Putamen (tissue), 1 donor: ENCODE measurements around the gene PLAAT2.

Experiments used
- DNase-seq: peaks from one replicate; pipeline ENCODE4 v3.0.0-alpha.2; 2016; ENCODE audit warnings: low spot score

PLAAT2 gene

DNA sequence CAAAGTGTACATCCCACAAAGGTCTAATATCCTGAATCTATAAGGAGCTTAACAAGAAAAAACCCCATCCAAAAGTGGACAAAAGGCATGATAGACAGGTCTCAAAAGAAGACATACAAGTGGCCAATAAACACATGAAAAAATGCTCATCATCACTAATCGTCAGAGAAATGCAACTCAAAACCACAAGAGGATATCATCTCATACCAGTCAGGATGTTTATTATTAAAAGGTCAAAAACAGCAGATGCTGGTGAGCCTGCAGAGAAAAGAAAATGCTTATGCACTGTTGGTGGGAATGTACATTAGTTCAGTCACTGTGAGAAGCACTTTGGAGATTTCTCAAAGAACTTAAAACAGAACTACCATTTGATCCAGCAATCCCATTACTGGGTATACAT lies 44.6 kb downstream of the PLAAT2 start:
- DNase-seq, result no peak

DNA sequence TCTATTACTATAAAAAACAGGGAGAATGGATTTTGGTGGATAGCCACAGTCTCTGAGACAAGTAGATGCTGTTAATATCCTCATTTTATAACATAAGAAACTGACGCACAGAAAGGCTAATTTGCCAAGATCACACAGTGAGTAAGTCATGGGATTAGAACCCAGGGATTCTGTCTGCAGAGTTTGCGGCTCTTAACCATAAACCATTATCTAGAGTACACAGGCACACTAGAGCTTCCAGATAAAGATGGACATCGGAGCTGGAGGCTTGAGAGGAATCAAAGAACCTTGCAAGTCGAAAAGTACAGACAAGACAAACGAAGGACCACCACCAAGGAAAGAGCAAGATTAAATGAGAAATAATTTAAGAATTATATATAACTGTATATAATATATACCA lies 46.0 kb downstream of the PLAAT2 start:
- no peak for DNase-seq

- DNase-seq, result no peak
Observed at GRCh38 chr11:63516109-63516508, 47.1 kb downstream of the PLAAT2 start.

DNA sequence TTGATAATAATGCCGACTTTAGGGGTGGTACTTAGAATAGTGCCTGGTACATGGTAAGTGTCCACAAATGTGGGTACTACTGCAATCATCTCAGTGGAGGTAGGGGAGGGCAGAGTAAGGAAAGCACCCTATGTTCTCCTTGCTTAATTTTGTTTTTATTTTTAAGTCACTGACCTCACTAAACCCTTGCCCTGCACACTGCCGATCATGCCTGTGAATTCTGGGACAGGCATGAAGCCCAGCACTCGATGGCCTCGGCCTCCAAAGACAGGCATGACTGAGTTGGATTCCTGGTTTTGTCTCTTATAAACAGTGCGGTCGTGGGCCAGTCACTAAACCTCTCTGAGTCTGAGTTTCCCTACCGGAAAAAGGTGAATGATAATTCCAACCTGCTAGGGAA lies 50.4 kb downstream of the PLAAT2 start:
- no peak for DNase-seq

GRCh38 chr11:63511048-63511748 lies 52.0 kb downstream of the PLAAT2 start:
- no peak for DNase-seq

DNA sequence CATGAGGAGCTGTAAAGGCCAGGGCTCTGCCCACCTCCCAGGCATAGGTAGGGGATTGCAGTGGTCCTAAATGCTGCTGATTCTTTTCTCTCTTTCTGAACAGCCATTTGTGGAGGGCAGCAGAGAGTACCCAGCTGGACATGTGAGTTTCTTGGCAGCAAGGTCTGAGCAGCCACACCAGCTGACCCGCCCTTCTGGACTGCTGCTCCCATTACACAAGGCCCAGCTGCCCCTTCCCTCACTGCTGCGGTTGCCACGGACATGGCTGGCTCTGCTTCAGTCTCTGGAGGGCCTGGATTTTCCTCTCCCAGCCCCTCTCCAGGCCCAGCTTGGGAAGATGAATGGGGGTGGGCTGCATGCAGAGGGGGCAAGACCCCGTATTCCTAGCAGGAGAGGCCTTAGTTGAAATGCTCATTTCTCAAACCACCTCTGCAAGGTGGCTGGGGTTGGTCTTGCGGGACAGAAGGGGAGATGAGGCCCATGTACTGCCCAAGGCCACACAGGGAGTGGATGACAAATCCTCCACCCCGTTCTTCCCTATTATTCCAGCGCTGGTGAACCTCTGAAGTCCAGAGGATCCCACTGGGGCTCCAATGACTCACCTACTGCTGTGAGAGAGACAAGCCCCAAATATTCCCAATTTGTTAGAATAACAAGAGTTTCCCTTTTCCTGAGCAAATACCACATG lies 52.7 kb downstream of the PLAAT2 start:
- peak; percentile 94 for DNase-seq

- DNase-seq, result no peak
Observed at GRCh38 chr11:63508745-63509144, 54.4 kb downstream of the PLAAT2 start.

DNA sequence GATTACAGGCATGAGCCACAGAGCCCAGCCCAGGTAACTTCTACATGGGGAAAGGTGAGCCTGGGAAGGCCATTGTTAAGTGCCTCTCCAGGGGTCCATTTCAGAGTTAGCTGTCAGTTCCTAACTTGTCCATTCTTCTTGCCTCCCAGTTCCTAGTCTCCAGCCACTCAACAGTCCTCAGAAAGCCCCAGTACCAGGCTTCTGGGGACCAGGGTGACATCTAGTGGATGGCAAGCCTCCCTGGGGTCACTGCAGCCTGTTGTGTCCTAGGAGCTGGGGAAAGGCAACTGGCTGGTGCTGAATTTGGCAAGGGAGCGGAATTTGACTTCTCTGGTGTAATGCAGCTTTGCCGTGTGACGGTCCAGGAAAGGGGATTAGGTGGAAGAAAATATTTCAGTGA lies 55.2 kb downstream of the PLAAT2 start:
- peak; percentile 85 for DNase-seq

- no peak for DNase-seq
Observed at GRCh38 chr11:63507511-63507910, 55.7 kb downstream of the PLAAT2 start.

DNA sequence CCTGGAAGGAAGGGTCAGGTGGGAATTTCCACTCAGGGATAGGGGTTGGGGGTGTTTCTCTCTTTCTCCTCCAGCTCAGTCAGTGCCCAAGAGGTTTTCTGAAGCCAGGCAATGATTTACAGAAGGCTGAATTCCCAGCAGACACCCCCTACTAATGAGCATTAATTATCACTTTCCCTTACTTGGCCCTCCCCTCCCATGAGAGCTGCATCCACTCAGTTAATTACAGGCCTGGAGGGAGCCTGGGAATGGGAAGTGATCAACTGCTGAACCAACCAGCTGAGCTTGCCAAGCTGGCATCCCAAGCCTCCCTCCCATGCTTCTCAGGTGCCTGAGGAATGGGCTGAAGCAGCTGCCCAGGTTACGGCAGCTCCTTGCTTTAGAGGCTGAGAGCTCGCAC lies 56.3 kb downstream of the PLAAT2 start:
- DNase-seq, result no peak

DNA sequence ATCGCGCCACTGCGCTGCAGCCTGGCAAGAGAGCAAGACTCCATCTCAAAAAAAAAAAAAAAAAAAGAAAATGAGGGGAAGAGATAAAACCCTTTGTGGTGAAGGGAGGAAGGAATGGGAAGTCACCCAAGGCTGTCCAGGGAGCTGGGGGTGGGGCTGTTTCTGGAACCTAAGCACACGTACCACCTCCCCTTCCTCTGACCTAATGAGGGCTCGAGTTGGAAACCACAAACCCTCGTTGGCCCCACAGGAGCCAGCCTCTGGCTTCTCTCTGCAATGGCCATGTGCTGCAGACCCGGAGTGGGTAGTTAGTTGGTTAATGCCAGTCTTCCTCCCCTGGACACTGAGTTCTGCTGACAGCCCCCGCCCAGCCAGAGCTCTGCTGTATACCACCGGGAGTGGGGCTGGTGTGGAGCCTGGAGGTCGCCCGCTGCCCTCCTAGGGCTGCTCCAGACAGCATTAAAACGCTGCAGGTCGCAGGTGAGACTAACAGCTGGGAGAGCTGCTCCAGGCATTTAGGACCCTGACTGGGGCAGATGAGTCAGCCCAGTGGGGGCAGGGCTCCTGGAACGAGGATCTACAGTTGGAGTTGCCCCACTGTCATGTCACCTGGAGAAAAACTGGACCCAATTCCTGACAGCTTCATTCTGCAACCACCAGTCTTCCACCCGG lies 57.2 kb downstream of the PLAAT2 start, which contains the start of gene LGALS12:
Gene LGALS12 (plus strand): TSS at position 228 of the 672 bp plus-strand sequence. CDS start 375 bp downstream, at position 603.
- no peak for DNase-seq

DNA sequence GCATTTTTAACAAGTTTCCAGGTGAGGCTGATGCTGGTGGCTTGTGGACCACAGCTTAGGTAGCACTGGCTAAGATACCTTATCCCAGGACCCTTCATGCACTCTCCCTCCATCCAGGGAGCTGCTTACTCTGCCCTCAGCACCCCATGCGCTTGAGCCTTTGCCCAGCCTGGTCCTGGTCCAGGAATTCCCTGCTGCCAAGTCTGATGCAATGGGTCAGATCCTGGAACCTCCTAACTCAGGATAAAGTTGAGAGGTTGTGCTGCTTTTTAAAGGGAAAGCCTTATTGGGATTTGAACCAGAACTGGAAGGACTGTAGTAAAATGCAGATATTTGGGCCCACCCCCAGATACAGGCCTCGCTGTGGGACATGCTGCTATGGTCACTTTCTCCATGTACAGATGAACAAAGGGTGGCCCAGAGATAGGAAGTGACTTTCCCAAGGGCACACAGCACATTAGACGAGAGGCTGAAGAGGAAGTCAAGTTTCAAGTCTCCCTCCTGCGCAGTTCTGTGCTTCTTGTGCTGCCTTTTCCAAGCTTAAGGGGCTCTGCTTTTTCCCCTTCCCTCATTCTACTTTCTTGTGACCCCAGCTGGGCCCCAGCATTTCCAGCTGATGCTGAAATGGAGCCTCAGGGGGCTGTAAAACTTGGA lies 58.1 kb downstream of the PLAAT2 start:
- no peak for DNase-seq

- DNase-seq, result no peak
Observed at GRCh38 chr11:63504054-63504453, 59.1 kb downstream of the PLAAT2 start.

- DNase-seq, result no peak
Observed at GRCh38 chr11:63503492-63503891, 59.7 kb downstream of the PLAAT2 start.
